ENCODE measurements around the gene REXO4. TPM values are rescaled to one million over a fixed set of nuclear protein-coding genes. Genes with fewer than 3 reads are reported as not detected.

REXO4 gene
- total RNA-seq, 1 donor from 2014 or later: 17.9 TPM

GRCh38 chr9:133361507-133362092, 56.2 kb downstream of the REXO4 start:
- H2AFZ ChIP-seq (replicated peaks): no peak overlapping the region
- no peaks in the 10 kb centered on the region for H3K27me3 ChIP-seq
- H3K27ac Mint-ChIP-seq: no peak overlapping the region
- H3K36me3 Mint-ChIP-seq: peaks cover 26% of the 10 kb centered on the region
- no peak overlapping the region for H3K4me3 Mint-ChIP-seq
- H3K4me2 ChIP-seq: no peak overlapping the region
- H3K4me1 Mint-ChIP-seq: peaks cover 9% of the 10 kb centered on the region
- no peak overlapping the region for H3K27ac ChIP-seq
- no peak overlapping the region for H3K4me3 ChIP-seq
- peaks cover 6% of the 10 kb centered on the region for H3F3A ChIP-seq (ENCODE audit: low read depth)
- H3K9me3 ChIP-seq (ENCODE audit: low read depth): no peaks in the 10 kb centered on the region
- H4K20me1 ChIP-seq (ENCODE audit: low read depth): peaks cover 61% of the 10 kb centered on the region
- peaks cover 5% of the 10 kb centered on the region for H3K4me1 ChIP-seq
- H3K79me2 ChIP-seq (ENCODE audit: low read depth): peaks cover 28% of the 10 kb centered on the region
- H3K9ac ChIP-seq: no peak overlapping the region
- no peaks in the 10 kb centered on the region for H3K36me3 ChIP-seq
- no peak for DNase-seq (ENCODE audit: low spot score)
- H3K9me3 Mint-ChIP-seq: no peaks in the 10 kb centered on the region
- TF ChIP-seq CTCF (IDR thresholded peaks at IDR 0.05) (no peak), EZH2 (IDR thresholded peaks at IDR 0.05) (no peak), EZH2phosphoT487 (IDR thresholded peaks at IDR 0.05) (no peak)
- H3K27me3 Mint-ChIP-seq (ENCODE audit: insufficient read depth, low read depth): peaks cover 11% of the 10 kb centered on the region

- TF ChIP-seq CTCF (IDR thresholded peaks at IDR 0.05) (no peak), EZH2 (IDR thresholded peaks at IDR 0.05) (no peak), EZH2phosphoT487 (IDR thresholded peaks at IDR 0.05) (no peak)
- H3K27ac Mint-ChIP-seq: no peak overlapping the region
- H3K4me1 Mint-ChIP-seq: peaks cover 9% of the 10 kb centered on the region
- H3K9me3 ChIP-seq (ENCODE audit: low read depth): no peaks in the 10 kb centered on the region
- H3K79me2 ChIP-seq (ENCODE audit: low read depth): peaks cover 24% of the 10 kb centered on the region
- no peaks in the 10 kb centered on the region for H3K27me3 ChIP-seq
- no peak overlapping the region for H2AFZ ChIP-seq (replicated peaks)
- H3K36me3 ChIP-seq: no peaks in the 10 kb centered on the region
- peaks cover 6% of the 10 kb centered on the region for H3F3A ChIP-seq (ENCODE audit: low read depth)
- no peak overlapping the region for H3K4me3 ChIP-seq
- peaks cover 7% of the 10 kb centered on the region for H3K27me3 Mint-ChIP-seq (ENCODE audit: insufficient read depth, low read depth)
- H3K27ac ChIP-seq: no peak overlapping the region
- H3K9me3 Mint-ChIP-seq: no peaks in the 10 kb centered on the region
- no peak overlapping the region for H3K4me2 ChIP-seq
- peaks cover 54% of the 10 kb centered on the region for H4K20me1 ChIP-seq (ENCODE audit: low read depth)
- no peak overlapping the region for H3K4me3 Mint-ChIP-seq
- no peak overlapping the region for H3K9ac ChIP-seq
- no peak for DNase-seq (ENCODE audit: low spot score)
- H3K4me1 ChIP-seq: peaks cover 6% of the 10 kb centered on the region
- H3K36me3 Mint-ChIP-seq: peaks cover 26% of the 10 kb centered on the region
Observed at GRCh38 chr9:133360400-133361393, 57.1 kb downstream of the REXO4 start.

- Mint-ChIP-seq H3K27ac (no peak overlapping the region), H3K4me3 (no peak overlapping the region), H3K36me3 (peaks cover 26% of the 10 kb centered on the region), H3K4me1 (peaks cover 12% of the 10 kb centered on the region), H3K9me3 (no peaks in the 10 kb centered on the region), H3K27me3 (ENCODE audit: insufficient read depth, low read depth) (peaks cover 7% of the 10 kb centered on the region)
- peaks cover 32% of the 10 kb centered on the region for H3K79me2 ChIP-seq (ENCODE audit: low read depth)
- H3K36me3 ChIP-seq: no peaks in the 10 kb centered on the region
- H4K20me1 ChIP-seq (ENCODE audit: low read depth): peaks cover 55% of the 10 kb centered on the region
- no peaks in the 10 kb centered on the region for H3K9me3 ChIP-seq (ENCODE audit: low read depth)
- no peak overlapping the region for H3K4me2 ChIP-seq
- H3K4me3 ChIP-seq: no peak overlapping the region
- DNase-seq (ENCODE audit: low spot score): peak; percentile 66
- peaks cover 11% of the 10 kb centered on the region for H3K4me1 ChIP-seq
- TF ChIP-seq CTCF (IDR thresholded peaks at IDR 0.05) (peak; percentile 52), EZH2 (IDR thresholded peaks at IDR 0.05) (no peak)
- no peaks in the 10 kb centered on the region for H3K27me3 ChIP-seq
- H3F3A ChIP-seq (ENCODE audit: low read depth): peaks cover 9% of the 10 kb centered on the region
- no peak overlapping the region for H3K9ac ChIP-seq
- no peak overlapping the region for H3K27ac ChIP-seq
- H2AFZ ChIP-seq (replicated peaks): no peak overlapping the region
Observed at GRCh38 chr9:133359399-133360175, 58.2 kb downstream of the REXO4 start.

Measured in neural progenitor cell (in vitro differentiated cells).